PC-9 (cell line): ENCODE measurements around the gene NUDT15. TPM values are rescaled to one million over a fixed set of nuclear protein-coding genes. Genes with fewer than 3 reads are reported as not detected.
A peak's percentile ranks its signal among the peaks of the same experiment; 100 is the strongest.

Experiments used
- BruUV-seq: library from RNA; stranded (reverse); fragments of 400-500 nt; replicated peaks from 2 replicates; lab custom pipeline; 2021; lab: Mats Ljungman, UMichigan
- CTCF ChIA-PET: fragments of 300-600 bp; sonication (Branson Sonifier 250); formaldehyde crosslinking; loops from one replicate; lab custom pipeline; 2022; ENCODE audit warnings: antibody characterized with exemption; lab: Charles Lee
- POLR2A ChIA-PET: fragments of 300-600 bp; sonication (Branson Sonifier 250); formaldehyde crosslinking; loops from one replicate; lab custom pipeline; 2022; ENCODE audit warnings: antibody characterized with exemption; ENCODE audit not compliant: unreplicated experiment; lab: Charles Lee
- DNase-seq, 2 experiments: peaks; one replicate each; pipeline versions ENCODE4 v3.0.0 to v3.0.0-alpha.2; 2015 to 2022; ENCODE audit warnings: mixed read lengths in 1 of 2
- H2AFZ ChIP-seq: fragments of 200-600 bp; sonication (generic); 2 replicates; pipeline ENCODE4 v1.8.1; 2017; ENCODE audit warnings: antibody characterized with exemption
- H3F3A ChIP-seq: fragments of 200-600 bp; sonication (generic); 2 replicates; pipeline ENCODE4 v1.8.1; 2017; ENCODE audit warnings: antibody characterized with exemption, mild to moderate bottlenecking, low read depth; ENCODE audit not compliant: insufficient read depth
- H3K27ac ChIP-seq: fragments of 200-600 bp; sonication (generic); 2 replicates; pipeline ENCODE4 v1.6.1; 2016; ENCODE audit warnings: mixed run types
- H3K27me3 ChIP-seq: fragments of 200-600 bp; sonication (generic); 2 replicates; pipeline ENCODE4 v1.6.1; 2016; ENCODE audit warnings: low read depth, mixed run types; ENCODE audit not compliant: insufficient read depth
- H3K36me3 ChIP-seq: fragments of 200-600 bp; sonication (generic); 2 replicates; pipeline ENCODE4 v1.6.1; 2016; ENCODE audit warnings: low read depth, mixed run types
- H3K4me1 ChIP-seq: fragments of 200-600 bp; sonication (generic); replicated peaks from 2 replicates; pipeline ENCODE4 v1.6.1; 2016; ENCODE audit warnings: mixed run types; ENCODE audit not compliant: insufficient read depth
- H3K4me2 ChIP-seq: fragments of 200-600 bp; sonication (generic); 2 replicates; pipeline ENCODE4 v1.6.1; 2017; ENCODE audit warnings: mixed run types
- H3K4me3 ChIP-seq: fragments of 200-600 bp; sonication (generic); 2 replicates; pipeline ENCODE4 v1.6.1; 2016; ENCODE audit warnings: mixed run types
- H3K79me2 ChIP-seq: fragments of 200-600 bp; sonication (generic); 2 replicates; pipeline ENCODE4 v1.6.1; 2017; ENCODE audit warnings: low read depth, mixed run types
- H3K9me2 ChIP-seq: fragments of 200-600 bp; sonication (generic); 2 replicates; pipeline ENCODE4 v1.8.1; 2017; ENCODE audit warnings: mild to moderate bottlenecking; ENCODE audit not compliant: insufficient read depth
- H3K9me3 ChIP-seq: fragments of 200-600 bp; sonication (generic); 2 replicates; pipeline ENCODE4 v1.8.1; 2016; ENCODE audit warnings: low read depth; ENCODE audit not compliant: insufficient read depth
- H4K20me1 ChIP-seq: fragments of 200-600 bp; sonication (generic); 2 replicates; pipeline ENCODE4 v1.8.1; 2017; ENCODE audit not compliant: insufficient read depth
- CTCF ChIP-seq: fragments of 200-600 bp; sonication (generic); conservative IDR thresholded peaks from 2 replicates; pipeline ENCODE4 v1.6.1; 2017; ENCODE audit warnings: mixed run types, antibody characterized with exemption, mild to moderate bottlenecking, moderate library complexity
- EZH2 ChIP-seq: fragments of 200-600 bp; sonication (generic); IDR thresholded peaks from 2 replicates; pipeline ENCODE4 v1.8.0; 2017; ENCODE audit warnings: antibody characterized with exemption, low read depth
- intact Hi-C: fragments of 100-400 bp; cut with micrococcal nuclease; formaldehyde crosslinking; loops from one replicate; pipeline ENCODE4 v1.10.0; 2022; ENCODE audit not compliant: unreplicated experiment
- total RNA-seq: library from RNA; stranded (reverse); gene quantifications from 2 replicates; pipeline ENCODE4 v1.2.3, GENCODE V29; 2021

Gene NUDT15
- total RNA-seq, 1 experiment from 2014 or later = 16.1 TPM

GRCh38 chr13:47991859-47992258 lies 45.7 kb upstream of the NUDT15 start:
- no peaks in the 10 kb centered on the region for H3K4me1 ChIP-seq
- intact Hi-C loops = no loop called here
- BruUV-seq = no TSS peak
- H4K20me1 ChIP-seq = peaks cover 4% of the 10 kb centered on the region; the same call in 1 of the 2 replicates
- DNase-seq = no peak
- H3K36me3 ChIP-seq = 0 out of 2 replicates have a peak, but pooled peaks cover 4% of the 10 kb centered on the region
- no peaks in the 10 kb centered on the region for H3F3A ChIP-seq
- no peaks in the 10 kb centered on the region for H3K27me3 ChIP-seq
- no peak overlapping the region for H3K4me2 ChIP-seq
- POLR2A ChIA-PET = no interaction called here
- no peak overlapping the region for H2AFZ ChIP-seq
- no peak overlapping the region for H3K27ac ChIP-seq
- TF ChIP-seq EZH2 = no peak
- TF ChIP-seq CTCF = no peak
- no peaks in the 10 kb centered on the region for H3K9me3 ChIP-seq
- no peaks in the 10 kb centered on the region for H3K9me2 ChIP-seq
- H3K79me2 ChIP-seq = 0 out of 2 replicates have a peak, but pooled peaks cover 2% of the 10 kb centered on the region
- no peak overlapping the region for H3K4me3 ChIP-seq
- CTCF ChIA-PET = no interaction called here

DNA sequence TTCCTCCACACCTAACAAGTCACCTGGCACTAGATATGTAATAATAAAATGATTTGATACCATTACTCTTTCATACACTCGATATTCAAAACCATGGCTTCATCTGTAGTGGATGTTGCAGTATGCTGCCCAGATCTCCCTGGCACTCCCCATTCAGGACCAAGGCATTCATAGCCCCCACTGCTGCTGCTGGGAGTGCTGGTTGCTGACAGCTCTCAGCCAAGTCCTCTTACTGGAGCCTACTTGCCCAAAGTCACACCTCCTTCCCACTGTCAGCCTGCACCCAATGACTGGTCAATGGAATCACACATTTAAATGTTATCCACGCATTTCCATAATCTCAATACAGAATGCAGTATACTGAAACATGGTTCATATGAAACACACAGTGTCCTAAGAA lies 40.1 kb upstream of the NUDT15 start:
- peaks cover 9% of the 10 kb centered on the region for H3F3A ChIP-seq
- no peaks in the 10 kb centered on the region for H3K9me2 ChIP-seq
- peaks cover 13% of the 10 kb centered on the region for H3K4me1 ChIP-seq
- H3K36me3 ChIP-seq = no peaks in the 10 kb centered on the region
- no peaks in the 10 kb centered on the region for H3K9me3 ChIP-seq
- H2AFZ ChIP-seq = no peak overlapping the region
- POLR2A ChIA-PET = interaction anchor here (0.6 kb wide), 1 partner anchor 53 kb away, joined by 3 read pairs; no protein-coding TSS in a partner anchor
- no peak for DNase-seq
- H3K27me3 ChIP-seq = no peaks in the 10 kb centered on the region
- no peaks in the 10 kb centered on the region for H4K20me1 ChIP-seq
- BruUV-seq = no TSS peak
- intact Hi-C loops = no loop called here
- H3K79me2 ChIP-seq = peaks cover 45% of the 10 kb centered on the region
- CTCF ChIA-PET = no interaction called here
- H3K27ac ChIP-seq = no peak overlapping the region
- H3K4me2 ChIP-seq = no peak overlapping the region
- no peak for TF ChIP-seq EZH2
- no peak for TF ChIP-seq CTCF
- no peak overlapping the region for H3K4me3 ChIP-seq

DNA sequence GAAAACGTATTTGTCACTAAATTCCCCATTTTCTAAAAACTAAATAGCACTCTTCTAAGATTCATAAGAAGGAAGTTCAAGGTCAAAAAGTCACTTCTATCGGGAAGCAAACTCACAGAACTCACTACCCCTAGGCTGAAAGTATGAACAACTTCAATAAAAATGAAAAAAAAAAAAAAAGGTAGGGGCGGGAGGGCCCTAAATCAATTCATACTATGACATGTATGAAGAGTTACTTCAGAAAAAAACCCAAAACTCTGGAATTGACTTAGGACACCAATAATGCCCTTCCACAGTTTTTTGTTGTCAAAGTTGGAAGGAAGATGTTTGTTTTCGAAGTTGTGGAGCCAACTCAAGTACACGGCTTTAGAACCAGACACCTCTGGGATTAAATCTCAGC lies 37.6 kb upstream of the NUDT15 start:
- no peaks in the 10 kb centered on the region for H3K9me2 ChIP-seq
- peak overlapping the region; percentile 91 for H3K4me2 ChIP-seq
- ChIA-PET CTCF (interaction anchor here (0.7 kb wide), 1 partner anchor 889 kb away, joined by 3 read pairs; no protein-coding TSS in a partner anchor), POLR2A (interaction anchor here (0.7 kb wide), 1 partner anchor 531 kb away, joined by 3 read pairs; no protein-coding TSS in a partner anchor)
- no peak overlapping the region for H3K27ac ChIP-seq
- H4K20me1 ChIP-seq = no peaks in the 10 kb centered on the region
- H3K79me2 ChIP-seq = peaks cover 45% of the 10 kb centered on the region
- H3K27me3 ChIP-seq = no peaks in the 10 kb centered on the region
- H3K4me3 ChIP-seq = peak overlapping the region; percentile 86
- TF ChIP-seq EZH2 = no peak
- no peak for TF ChIP-seq CTCF
- H3F3A ChIP-seq = peaks cover 14% of the 10 kb centered on the region
- peak overlapping the region; percentile 97; the same call in 1 of the 2 replicates for H2AFZ ChIP-seq
- DNase-seq = no peak
- no TSS peak for BruUV-seq
- intact Hi-C loops = no loop called here
- H3K9me3 ChIP-seq = no peaks in the 10 kb centered on the region
- peaks cover 22% of the 10 kb centered on the region for H3K4me1 ChIP-seq
- H3K36me3 ChIP-seq = no peaks in the 10 kb centered on the region
